ENCODE measurements around the gene SMIM28.

Gene SMIM28

DNA sequence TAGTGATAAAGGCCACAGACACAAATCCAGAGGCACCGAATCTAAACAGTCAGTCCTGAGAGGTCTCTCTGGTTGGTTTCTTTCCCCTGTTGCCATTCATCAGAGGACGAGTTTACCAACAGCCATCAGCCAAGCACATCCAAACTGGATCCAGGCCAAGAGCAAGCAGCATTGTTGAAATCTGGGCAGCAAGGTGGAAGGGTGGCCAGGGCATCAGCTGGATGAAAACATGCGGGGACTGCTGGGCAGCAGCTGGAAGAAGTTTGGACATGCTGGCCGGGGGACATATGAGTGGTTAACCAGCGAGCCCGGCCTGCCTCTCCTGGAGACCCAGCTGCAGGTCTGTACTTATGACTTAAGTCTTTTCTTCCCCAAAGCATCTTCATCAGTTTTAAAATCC, at the start of gene SMIM28:
TSS of gene SMIM28 (plus strand) at position 62 of the 400 bp plus-strand sequence. CDS start at position 230, 168 bp downstream.
- Mint-ChIP-seq H3K27ac (no peak within 1 kb of the TSS), H3K27me3 (no peaks in the 10 kb centered on the region), H3K4me1 (ENCODE audit: low read depth) (no peaks in the 10 kb centered on the region), H3K9me3 (no peaks in the 10 kb centered on the region), H3K36me3 (ENCODE audit: low read depth) (no peaks in the 10 kb centered on the region), H3K4me3 (no peak within 1 kb of the TSS)
- no peak for DNase-seq

DNA sequence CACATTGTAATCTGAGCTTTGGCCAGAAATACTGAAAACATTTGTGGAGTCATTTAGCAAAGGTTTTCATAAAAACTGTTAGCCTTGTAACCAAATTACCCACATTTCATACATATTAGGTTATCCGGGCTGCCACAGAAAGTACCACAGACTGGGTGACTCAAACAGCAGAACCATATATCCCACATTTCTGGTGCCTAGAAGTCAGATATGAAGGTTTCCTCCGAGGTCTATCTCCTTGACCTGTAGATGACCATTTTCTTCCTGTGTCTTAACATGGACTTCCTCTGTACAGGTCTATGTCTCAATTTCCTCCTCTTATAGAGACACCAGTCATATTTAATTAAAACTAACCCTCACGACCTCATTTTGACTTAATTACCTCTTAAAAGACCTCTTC, 49.5 kb upstream of the SMIM28 start:
- no peak overlapping the region for H3K27ac Mint-ChIP-seq
- H3K4me3 Mint-ChIP-seq, result no peak overlapping the region
- H3K36me3 Mint-ChIP-seq (ENCODE audit: low read depth), result no peaks in the 10 kb centered on the region
- H3K4me1 Mint-ChIP-seq (ENCODE audit: low read depth), result no peaks in the 10 kb centered on the region
- no peaks in the 10 kb centered on the region for H3K9me3 Mint-ChIP-seq
- no peak for DNase-seq
- H3K27me3 Mint-ChIP-seq, result peaks cover 24% of the 10 kb centered on the region

DNA sequence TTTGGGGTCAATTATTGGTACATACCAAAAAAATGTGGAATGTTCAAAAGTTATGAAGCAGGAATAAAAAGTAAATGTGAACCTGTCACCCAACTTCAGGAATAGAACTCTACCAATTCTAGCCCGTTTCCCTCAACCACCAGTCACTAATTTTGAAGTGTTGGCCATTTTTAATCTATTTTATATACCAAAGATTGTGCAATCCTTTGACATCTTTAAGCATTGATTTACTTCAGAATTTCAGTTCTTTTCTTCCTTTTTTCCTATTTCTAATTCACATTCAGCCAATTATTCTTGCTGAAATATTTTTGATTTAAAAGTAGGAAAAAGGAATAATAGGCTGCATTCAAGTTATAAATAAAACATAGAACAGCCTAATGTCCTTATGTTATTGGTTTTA, 46.9 kb upstream of the SMIM28 start:
- Mint-ChIP-seq H3K36me3 (ENCODE audit: low read depth) (no peaks in the 10 kb centered on the region), H3K27me3 (peaks cover 21% of the 10 kb centered on the region), H3K4me1 (ENCODE audit: low read depth) (no peaks in the 10 kb centered on the region), H3K9me3 (no peaks in the 10 kb centered on the region), H3K27ac (no peak overlapping the region), H3K4me3 (no peak overlapping the region)
- DNase-seq, result no peak

DNA sequence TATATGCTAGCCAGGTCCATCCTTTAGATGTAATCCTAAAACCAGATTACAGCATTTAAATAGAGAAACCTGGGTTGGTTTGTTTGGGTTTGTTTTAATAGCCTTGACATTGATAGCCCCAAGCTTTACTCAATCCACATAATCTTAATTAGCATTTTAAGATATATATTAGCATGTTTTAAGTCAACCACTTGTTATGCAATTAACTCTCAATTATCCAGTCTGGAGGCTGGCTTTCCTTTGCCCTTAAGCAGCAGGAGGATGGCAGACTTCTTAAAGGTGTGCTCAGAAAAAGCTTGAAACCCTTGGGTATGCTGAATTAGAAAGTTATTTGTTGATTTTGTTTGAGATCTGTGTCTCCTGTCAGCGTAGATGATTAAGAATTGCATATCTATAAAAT, 46.3 kb upstream of the SMIM28 start:
- no peak for DNase-seq
- Mint-ChIP-seq H3K9me3 (no peaks in the 10 kb centered on the region), H3K36me3 (ENCODE audit: low read depth) (no peaks in the 10 kb centered on the region), H3K4me3 (no peak overlapping the region), H3K27ac (no peak overlapping the region), H3K27me3 (peaks cover 24% of the 10 kb centered on the region), H3K4me1 (ENCODE audit: low read depth) (no peaks in the 10 kb centered on the region)

GRCh38 chr6:138331984-138332383, 45.7 kb upstream of the SMIM28 start:
- H3K36me3 Mint-ChIP-seq (ENCODE audit: low read depth), result no peaks in the 10 kb centered on the region
- H3K27ac Mint-ChIP-seq, result no peak overlapping the region
- no peaks in the 10 kb centered on the region for H3K9me3 Mint-ChIP-seq
- H3K4me1 Mint-ChIP-seq (ENCODE audit: low read depth), result no peaks in the 10 kb centered on the region
- H3K4me3 Mint-ChIP-seq, result no peak overlapping the region
- H3K27me3 Mint-ChIP-seq, result peaks cover 24% of the 10 kb centered on the region
- DNase-seq, result no peak

- no peak overlapping the region for H3K4me3 Mint-ChIP-seq
- peaks cover 25% of the 10 kb centered on the region for H3K27me3 Mint-ChIP-seq
- H3K36me3 Mint-ChIP-seq (ENCODE audit: low read depth), result no peaks in the 10 kb centered on the region
- H3K9me3 Mint-ChIP-seq, result no peaks in the 10 kb centered on the region
- no peaks in the 10 kb centered on the region for H3K4me1 Mint-ChIP-seq (ENCODE audit: low read depth)
- DNase-seq, result no peak
- no peak overlapping the region for H3K27ac Mint-ChIP-seq
Measured at GRCh38 chr6:138334000-138334399, 43.7 kb upstream of the SMIM28 start.

DNA sequence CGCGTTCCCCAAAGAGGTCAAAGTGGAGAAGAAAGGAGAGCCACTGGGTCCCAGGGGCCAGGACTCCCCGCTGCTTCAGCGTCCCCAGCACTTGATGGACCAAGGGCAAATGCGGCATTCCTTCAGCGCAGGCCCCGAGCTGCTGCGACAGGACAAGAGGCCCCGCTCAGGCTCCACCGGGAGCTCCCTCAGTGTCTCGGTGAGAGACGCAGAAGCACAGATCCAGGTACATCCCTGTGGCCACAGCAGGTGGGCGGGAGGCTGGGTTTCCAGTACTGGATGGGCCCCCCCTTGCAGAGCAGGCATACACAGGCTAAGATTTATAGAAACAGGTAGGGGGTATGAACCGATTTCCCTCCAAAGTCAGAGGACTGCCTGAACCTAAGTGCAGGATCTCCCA, 42.7 kb upstream of the SMIM28 start:
- H3K9me3 Mint-ChIP-seq, result no peaks in the 10 kb centered on the region
- no peak for DNase-seq
- no peak overlapping the region for H3K4me3 Mint-ChIP-seq
- no peaks in the 10 kb centered on the region for H3K4me1 Mint-ChIP-seq (ENCODE audit: low read depth)
- no peak overlapping the region for H3K27ac Mint-ChIP-seq
- H3K27me3 Mint-ChIP-seq, result peaks cover 22% of the 10 kb centered on the region
- H3K36me3 Mint-ChIP-seq (ENCODE audit: low read depth), result no peaks in the 10 kb centered on the region

DNA sequence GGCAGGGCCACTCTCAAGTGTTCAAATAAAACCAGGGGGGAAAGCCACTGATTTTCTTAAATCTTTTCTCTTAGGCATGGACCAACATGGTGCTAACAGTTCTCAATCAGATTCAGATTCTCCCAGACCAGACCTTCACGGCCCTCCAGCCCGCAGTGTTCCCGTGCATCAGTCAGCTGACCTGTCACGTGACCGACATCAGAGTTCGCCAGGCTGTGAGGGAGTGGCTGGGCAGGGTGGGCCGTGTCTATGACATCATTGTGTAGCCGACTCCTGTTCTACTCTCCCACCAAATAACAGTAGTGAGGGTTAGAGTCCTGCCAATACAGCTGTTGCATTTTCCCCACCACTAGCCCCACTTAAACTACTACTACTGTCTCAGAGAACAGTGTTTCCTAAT, 41.5 kb upstream of the SMIM28 start:
- no peaks in the 10 kb centered on the region for H3K4me1 Mint-ChIP-seq (ENCODE audit: low read depth)
- peaks cover 22% of the 10 kb centered on the region for H3K27me3 Mint-ChIP-seq
- no peak overlapping the region for H3K27ac Mint-ChIP-seq
- H3K4me3 Mint-ChIP-seq, result no peak overlapping the region
- no peaks in the 10 kb centered on the region for H3K36me3 Mint-ChIP-seq (ENCODE audit: low read depth)
- no peaks in the 10 kb centered on the region for H3K9me3 Mint-ChIP-seq
- no peak for DNase-seq

DNA sequence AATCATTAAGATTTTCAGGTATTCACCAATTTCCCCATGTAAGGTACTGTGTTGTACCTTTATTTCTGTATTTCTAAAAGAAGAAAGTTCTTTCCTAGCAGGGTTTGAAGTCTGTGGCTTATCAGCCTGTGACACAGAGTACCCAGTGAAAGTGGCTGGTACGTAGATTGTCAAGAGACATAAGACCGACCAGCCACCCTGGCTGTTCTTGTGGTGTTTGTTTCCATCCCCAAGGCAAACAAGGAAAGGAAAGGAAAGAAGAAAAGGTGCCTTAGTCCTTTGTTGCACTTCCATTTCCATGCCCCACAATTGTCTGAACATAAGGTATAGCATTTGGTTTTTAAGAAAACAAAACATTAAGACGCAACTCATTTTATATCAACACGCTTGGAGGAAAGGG, 40.6 kb upstream of the SMIM28 start:
- Mint-ChIP-seq H3K27me3 (peaks cover 23% of the 10 kb centered on the region), H3K9me3 (no peaks in the 10 kb centered on the region), H3K4me3 (no peak overlapping the region), H3K27ac (no peak overlapping the region), H3K4me1 (ENCODE audit: low read depth) (no peaks in the 10 kb centered on the region), H3K36me3 (ENCODE audit: low read depth) (no peaks in the 10 kb centered on the region)
- no peak for DNase-seq

- Mint-ChIP-seq H3K4me1 (ENCODE audit: low read depth) (no peaks in the 10 kb centered on the region), H3K4me3 (no peak overlapping the region), H3K27me3 (peaks cover 28% of the 10 kb centered on the region), H3K36me3 (ENCODE audit: low read depth) (no peaks in the 10 kb centered on the region), H3K9me3 (no peaks in the 10 kb centered on the region), H3K27ac (no peak overlapping the region)
- DNase-seq, result no peak
Measured at GRCh38 chr6:138339024-138339423, 38.7 kb upstream of the SMIM28 start.

DNA sequence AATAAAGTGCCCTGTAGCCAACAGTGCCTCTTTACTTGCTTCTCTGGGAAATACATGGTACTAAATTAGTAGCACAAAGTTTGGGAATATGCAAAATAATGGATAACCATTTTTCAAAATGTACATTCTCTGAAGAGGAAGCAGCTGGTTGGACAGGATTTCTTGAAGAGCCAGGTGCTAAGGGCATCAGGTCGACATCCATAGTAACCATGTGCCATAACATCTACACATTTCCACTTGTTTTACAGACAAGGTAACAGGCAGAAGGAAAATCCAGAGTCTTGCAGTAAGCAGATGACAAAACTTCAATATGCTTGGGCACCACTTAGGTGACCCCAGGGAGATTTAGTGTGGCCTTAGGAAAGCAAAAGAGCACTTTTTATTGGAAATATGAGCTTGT, 36.5 kb upstream of the SMIM28 start:
- Mint-ChIP-seq H3K9me3 (no peaks in the 10 kb centered on the region), H3K36me3 (ENCODE audit: low read depth) (no peaks in the 10 kb centered on the region), H3K27ac (no peak overlapping the region), H3K4me1 (ENCODE audit: low read depth) (no peaks in the 10 kb centered on the region), H3K4me3 (no peak overlapping the region), H3K27me3 (peaks cover 31% of the 10 kb centered on the region)
- DNase-seq, result no peak

DNA sequence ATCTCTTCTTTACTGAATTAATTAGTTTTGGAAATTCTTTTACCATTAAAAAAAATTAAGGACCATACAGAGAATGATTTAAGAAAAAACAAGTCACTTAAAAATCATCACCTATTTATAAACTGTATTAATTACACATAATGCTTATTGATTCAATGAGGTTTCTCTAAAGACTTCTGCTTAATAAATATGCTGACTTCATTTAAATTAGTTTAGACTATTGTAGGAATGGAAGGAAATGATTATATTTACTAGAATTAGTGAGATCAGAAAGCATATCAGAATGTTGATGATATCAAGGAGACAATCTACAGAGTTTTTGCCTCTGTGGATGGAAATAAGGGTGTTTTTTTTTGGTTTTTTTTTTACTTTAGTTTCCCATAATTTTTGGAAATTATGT, 34.6 kb upstream of the SMIM28 start:
- H3K27ac Mint-ChIP-seq, result no peak overlapping the region
- H3K4me3 Mint-ChIP-seq, result no peak overlapping the region
- no peak for DNase-seq
- no peaks in the 10 kb centered on the region for H3K4me1 Mint-ChIP-seq (ENCODE audit: low read depth)
- peaks cover 24% of the 10 kb centered on the region for H3K27me3 Mint-ChIP-seq
- no peaks in the 10 kb centered on the region for H3K36me3 Mint-ChIP-seq (ENCODE audit: low read depth)
- no peaks in the 10 kb centered on the region for H3K9me3 Mint-ChIP-seq

DNA sequence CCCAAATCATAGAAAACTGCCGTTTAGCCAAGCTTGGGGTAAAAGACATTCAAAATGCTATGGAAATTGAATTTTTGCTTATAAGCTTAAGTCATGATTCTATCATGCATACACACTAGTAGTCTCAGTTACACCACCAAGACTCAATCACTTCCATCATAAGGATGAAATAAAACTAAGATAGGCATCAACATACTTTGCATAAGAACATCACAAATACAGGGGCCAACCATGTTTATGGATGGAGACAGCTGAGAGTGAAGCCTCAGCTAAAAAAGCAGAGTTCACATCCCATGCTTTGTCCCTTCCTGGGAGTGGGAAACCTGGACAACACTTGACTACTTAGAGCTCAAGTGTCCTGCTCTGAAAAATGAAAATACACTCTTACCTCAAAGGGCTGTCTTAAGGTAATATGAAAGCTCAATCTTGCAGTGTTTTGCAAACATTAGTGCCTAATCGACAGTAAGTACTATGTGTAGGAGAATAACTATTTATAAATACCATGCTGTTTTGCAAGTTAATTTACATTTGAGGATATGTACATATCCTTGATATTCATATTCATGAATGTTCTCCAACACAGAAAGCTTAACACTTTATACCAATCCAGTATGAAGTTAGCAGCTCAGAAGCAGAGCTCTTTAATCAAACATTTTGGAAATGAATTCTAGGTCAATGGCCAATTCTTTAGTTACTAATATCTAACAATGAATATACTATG, 32.0 kb upstream of the SMIM28 start:
- peaks cover 22% of the 10 kb centered on the region for H3K27me3 Mint-ChIP-seq
- H3K27ac Mint-ChIP-seq, result no peak overlapping the region
- DNase-seq, result no peak
- H3K36me3 Mint-ChIP-seq (ENCODE audit: low read depth), result no peaks in the 10 kb centered on the region
- no peaks in the 10 kb centered on the region for H3K9me3 Mint-ChIP-seq
- H3K4me3 Mint-ChIP-seq, result no peak overlapping the region
- H3K4me1 Mint-ChIP-seq (ENCODE audit: low read depth), result no peaks in the 10 kb centered on the region

GRCh38 chr6:138346302-138347195, 31.2 kb upstream of the SMIM28 start:
- Mint-ChIP-seq H3K9me3 (no peaks in the 10 kb centered on the region), H3K4me1 (ENCODE audit: low read depth) (no peaks in the 10 kb centered on the region), H3K36me3 (ENCODE audit: low read depth) (no peaks in the 10 kb centered on the region), H3K27ac (no peak overlapping the region), H3K27me3 (peaks cover 22% of the 10 kb centered on the region), H3K4me3 (no peak overlapping the region)
- no peak for DNase-seq

DNA sequence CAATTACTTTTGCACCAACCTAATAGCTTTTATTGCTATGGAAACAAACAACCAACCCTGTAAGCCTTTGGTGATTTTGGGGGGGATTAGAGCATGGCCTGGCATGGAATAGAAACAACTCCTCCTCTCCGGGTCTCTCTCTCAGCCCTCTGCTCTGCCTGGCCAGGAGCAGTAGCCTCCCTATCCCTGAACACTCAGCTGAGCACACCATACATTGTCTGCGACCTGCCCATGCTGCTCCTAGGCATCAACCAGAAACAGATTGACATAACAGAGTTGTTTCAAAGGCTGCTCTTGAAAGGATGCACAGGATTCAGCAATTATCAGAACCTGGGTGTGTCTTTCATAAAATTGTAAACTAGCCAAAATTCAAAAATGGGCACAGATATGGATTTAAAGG, 29.8 kb upstream of the SMIM28 start:
- DNase-seq, result no peak
- peaks cover 17% of the 10 kb centered on the region for H3K27me3 Mint-ChIP-seq
- no peaks in the 10 kb centered on the region for H3K36me3 Mint-ChIP-seq (ENCODE audit: low read depth)
- no peaks in the 10 kb centered on the region for H3K9me3 Mint-ChIP-seq
- H3K4me1 Mint-ChIP-seq (ENCODE audit: low read depth), result no peaks in the 10 kb centered on the region
- no peak overlapping the region for H3K27ac Mint-ChIP-seq
- no peak overlapping the region for H3K4me3 Mint-ChIP-seq

Measured in activated T-cell treated with anti-CD3 and anti-CD28 coated beads, Interleukin-2, amount 50 U/mL, for 24 hours (primary cell).